LNCAP (cell line): Measurements from ENCODE around the gene SERPINB10.

Source experiments
- TF ChIP-seq, protein P1 (sequence below): fragments of 450-650 bp; IDR thresholded peaks from 2 replicates; pipeline ENCODE4 v1.5.1; 2017; ENCODE audit warnings: mild to moderate bottlenecking

The SERPINB10 gene

DNA sequence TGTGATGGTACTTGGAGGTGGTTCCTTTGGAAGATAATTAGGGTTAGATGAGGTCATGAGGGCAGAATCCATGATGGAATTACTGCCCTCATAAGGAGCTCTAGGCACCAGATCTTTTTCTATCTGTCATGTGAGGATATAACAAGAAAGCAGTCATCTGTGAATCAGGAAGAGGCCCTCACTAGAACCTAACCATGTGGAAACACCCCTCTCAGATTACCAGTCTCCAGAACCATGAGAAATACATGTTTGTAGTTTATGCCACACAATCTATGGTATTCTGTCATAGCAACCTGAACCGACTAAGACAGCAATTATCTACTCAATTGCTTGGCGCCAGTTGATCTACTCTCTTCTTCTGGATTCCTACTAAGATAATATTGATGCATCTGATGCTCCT, 2.4 kb upstream of the SERPINB10 start:
- TF ChIP-seq, protein P1, sequence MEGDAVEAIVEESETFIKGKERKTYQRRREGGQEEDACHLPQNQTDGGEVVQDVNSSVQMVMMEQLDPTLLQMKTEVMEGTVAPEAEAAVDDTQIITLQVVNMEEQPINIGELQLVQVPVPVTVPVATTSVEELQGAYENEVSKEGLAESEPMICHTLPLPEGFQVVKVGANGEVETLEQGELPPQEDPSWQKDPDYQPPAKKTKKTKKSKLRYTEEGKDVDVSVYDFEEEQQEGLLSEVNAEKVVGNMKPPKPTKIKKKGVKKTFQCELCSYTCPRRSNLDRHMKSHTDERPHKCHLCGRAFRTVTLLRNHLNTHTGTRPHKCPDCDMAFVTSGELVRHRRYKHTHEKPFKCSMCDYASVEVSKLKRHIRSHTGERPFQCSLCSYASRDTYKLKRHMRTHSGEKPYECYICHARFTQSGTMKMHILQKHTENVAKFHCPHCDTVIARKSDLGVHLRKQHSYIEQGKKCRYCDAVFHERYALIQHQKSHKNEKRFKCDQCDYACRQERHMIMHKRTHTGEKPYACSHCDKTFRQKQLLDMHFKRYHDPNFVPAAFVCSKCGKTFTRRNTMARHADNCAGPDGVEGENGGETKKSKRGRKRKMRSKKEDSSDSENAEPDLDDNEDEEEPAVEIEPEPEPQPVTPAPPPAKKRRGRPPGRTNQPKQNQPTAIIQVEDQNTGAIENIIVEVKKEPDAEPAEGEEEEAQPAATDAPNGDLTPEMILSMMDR = no peak

DNA sequence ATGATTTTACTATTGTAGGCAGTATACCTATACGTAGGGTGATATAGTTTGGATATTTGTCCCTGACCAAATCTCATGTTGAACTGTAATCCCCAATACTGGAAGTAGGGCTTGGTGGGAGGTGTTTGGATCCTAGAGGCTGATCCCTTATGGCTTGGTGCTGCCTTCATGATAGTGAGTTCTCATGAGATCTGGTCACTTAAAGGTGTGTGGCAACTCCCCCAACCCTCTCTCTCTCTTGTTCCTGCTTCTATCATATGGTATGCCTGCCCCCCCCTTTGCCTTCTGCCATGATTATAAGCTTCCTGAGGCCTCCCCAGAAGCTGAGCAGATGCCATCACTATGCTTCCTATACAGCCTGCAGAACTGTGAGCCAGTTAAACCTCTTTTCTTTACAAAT, 1.7 kb upstream of the SERPINB10 start:
- TF ChIP-seq, protein P1 = no peak

DNA sequence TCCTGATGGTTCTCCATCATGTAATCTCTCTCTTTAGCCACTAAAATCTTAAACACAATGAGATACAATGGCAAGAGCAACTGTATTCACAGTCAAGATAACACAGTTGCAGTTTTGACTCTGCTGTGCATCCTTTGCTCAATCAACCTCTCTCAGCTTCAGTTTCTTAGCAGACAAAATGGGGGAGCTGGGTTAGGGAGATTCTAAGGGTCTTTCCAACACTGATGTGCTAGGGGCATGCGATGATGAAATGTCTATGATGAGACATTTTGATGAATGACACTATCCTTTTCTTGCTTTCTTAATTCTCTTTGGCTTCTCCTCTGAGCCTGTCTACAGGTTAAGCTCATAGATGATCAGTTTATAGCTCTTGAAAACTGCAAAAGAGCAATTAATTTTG, 1.1 kb downstream of the SERPINB10 start:
- TF ChIP-seq, protein P1 = no peak

DNA sequence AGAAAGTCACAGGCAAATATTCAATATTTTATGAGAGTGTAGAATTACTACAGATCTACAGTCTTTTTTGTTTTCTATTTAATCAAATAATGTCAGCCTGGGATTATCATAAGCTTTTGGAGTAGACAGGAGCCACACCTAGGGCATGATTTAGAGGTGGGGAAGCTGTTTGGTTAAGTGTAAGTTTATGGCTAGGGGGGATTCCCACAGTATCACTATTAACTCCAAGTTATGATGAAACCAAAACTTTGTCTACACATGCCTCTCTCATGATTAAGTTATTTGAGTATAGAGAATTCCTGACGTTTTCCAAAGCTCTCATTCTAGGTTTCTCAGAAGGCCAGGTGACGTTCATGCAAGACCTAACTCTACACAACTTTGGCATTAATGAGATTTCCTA, 2.1 kb downstream of the SERPINB10 start:
- TF ChIP-seq, protein P1 = no peak

DNA sequence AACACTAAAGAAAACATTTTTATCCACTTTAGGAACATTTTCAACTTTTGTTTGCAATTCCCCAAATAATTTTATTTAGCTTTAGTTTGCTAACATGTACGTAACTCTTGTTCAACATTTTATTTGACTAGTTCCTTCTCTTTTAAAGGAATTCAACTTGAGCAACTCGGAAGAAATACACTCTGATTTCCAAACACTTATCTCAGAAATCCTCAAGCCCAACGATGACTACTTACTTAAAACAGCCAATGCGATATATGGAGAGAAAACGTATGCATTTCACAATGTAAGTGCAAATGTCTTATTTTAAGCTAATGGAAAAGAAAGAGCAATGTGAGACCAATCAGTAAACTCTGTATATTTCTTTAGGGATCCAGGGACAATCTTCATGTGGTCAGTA, 10.1 kb downstream of the SERPINB10 start:
- TF ChIP-seq, protein P1 = no peak

DNA sequence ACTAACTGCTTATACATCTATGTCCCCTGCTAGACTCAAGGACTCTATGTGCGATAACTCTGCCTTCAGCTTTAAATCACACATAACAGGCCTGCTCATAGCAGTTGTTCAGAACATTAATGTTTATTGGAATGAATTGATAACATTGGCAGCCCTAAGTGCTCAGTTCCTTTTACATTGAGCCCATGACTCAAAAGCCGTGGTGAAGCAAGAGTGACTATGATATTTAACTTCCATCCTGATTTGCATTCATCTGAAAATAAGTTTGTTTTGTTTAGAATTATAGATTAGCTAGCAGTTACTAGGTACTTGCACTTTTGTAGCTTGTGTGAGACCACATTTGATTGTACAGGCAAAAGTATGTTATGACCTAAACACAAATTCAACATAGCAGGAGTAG, 14.3 kb downstream of the SERPINB10 start:
- TF ChIP-seq, protein P1 = no peak

DNA sequence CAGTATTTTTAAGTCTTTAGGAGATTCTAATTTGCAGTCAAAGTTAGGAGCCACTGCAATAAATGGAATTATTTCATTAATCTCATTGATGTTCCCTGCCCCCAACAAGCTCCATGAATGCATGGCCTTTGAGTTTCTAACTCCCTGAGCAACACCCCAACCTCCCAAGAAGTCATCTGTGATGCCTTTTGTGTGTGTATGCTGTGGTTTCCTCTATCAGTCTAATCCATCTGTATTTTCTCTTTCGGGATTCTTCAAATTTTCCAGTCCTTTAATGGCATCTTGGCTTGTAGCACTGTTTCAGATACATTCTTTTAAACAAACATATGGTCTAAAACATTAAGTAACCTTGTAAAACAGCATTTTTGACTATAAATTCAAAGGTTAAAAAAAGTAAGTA, 16.8 kb downstream of the SERPINB10 start:
- TF ChIP-seq, protein P1 = no peak

DNA sequence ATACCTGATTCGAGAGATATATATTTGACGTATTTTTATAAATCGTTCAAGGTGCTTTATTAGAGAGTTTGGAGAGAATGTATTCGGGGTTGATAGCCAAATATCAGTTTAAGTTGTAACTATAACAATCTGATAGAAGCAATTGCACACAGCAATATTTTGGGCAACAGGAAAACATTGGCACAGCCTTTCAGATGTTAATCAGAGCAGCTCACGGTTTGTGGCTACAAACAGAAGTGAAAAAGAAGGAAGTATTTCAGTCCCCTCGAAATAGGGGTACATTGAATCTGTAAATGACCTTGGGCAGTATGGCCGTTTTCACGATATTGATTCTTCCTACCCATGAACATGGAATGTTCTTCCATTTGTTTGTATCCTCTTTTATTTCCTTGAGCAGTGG, 20.6 kb downstream of the SERPINB10 start:
- TF ChIP-seq, protein P1 = no peak
